Activated T-cell treated with anti-CD3 and anti-CD28 coated beads for 4 hours (primary cell): ENCODE measurements around the gene RELN.
"Not testable (repeated sequence)": the region's sequence is repeated elsewhere in the genome, so short reads cannot be mapped to it uniquely, and the experiment has no call there.

Experiments used
- DNase-seq: peaks from one replicate; pipeline ENCODE4 v3.0.0-alpha.2; 2020

RELN gene

DNA sequence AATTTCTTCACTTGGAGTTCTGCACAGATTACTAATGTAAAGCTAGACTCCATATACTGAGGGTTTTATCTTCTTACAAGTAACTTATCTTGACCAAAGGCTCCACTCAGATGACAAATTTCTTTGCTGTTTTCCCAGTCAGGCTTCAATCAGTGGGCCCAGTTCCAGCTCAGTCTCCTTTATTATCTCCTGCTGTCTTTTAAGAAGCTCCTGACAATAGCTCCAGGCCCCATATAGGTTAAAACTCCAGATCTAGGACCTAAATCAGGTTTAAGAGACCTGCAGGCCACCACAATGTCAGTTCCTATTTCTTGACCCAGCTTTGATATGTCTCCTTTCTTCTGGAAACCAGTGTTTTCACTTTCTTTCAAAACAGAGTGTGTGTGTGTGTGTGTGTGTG is 165.2 kb downstream of the RELN start:
- DNase-seq: no peak

DNA sequence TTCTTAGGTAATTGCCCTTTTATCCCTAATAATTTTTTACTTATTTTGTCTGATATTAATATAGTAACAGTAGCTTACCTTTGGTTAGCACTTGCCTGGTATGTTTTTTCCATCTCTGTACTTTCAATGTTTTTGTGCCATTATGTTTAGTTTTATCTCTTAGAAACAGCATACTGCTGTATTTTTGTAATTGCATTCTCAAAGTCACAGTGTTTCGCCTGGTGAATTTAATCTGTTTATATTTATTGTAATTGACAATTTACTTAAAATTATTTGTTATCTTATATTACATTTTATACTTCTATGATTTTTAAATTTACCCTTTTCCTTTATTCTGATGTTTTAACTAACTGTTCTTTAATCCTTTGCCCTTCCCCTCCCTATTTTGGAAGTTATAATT is 166.4 kb downstream of the RELN start:
- DNase-seq: no peak

DNA sequence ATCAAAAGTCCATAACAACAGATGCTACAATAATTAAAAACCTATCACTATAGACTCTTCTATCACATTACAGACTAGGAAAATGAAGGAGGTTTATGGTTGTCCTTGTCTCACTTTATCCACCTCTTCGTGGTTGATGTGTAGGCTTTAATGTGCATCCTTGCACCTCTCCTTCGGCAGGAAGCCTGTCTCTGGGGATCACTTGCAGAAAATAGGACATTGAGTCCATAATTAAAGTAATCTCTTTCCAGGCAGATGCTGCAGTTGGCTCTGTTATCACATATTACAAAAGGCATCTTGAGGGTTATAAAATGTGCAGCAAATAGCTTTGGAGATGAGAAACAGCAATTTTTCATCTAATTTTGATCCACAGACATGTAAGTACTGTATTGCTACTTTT is 168.4 kb downstream of the RELN start:
- DNase-seq: no peak

DNA sequence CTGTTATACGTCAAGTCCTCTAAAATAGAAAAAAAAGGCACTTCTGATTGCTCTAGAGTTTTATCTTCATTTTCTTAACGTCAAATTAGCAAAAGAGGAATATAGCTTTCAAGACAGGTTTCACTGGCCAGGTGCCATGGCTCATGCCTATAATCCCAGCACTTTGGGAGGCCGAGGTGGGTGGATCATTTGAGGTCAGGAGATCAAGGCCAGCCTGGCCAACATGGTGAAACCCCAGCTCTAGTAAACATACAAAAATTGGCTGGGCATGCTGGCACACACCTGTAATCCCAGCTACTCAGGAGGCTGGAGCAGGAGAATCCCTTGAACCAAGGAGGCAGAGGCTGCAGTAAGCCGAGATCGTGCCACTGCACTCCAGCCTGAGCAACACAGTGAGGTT is 173.5 kb downstream of the RELN start:
- not testable (repeated sequence) for DNase-seq

DNA sequence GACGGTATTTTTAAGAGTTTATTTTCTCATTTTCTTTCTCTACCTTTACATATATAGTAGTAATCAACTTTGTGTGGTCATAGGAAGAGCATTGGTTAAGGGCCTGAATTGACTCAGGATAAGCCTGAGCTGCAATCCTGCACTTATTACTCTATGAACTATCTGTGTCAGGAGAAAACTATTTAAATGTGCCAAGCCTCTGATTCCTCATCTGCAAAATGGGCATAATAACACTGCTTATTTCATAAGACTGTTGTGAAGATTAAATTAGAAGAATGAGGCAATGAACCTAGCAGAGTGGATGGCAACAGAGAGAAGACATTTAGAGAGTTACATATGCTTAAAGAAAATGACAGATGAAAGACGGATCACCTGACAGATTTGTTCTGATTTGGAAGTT is 175.5 kb downstream of the RELN start:
- DNase-seq: no peak

DNA sequence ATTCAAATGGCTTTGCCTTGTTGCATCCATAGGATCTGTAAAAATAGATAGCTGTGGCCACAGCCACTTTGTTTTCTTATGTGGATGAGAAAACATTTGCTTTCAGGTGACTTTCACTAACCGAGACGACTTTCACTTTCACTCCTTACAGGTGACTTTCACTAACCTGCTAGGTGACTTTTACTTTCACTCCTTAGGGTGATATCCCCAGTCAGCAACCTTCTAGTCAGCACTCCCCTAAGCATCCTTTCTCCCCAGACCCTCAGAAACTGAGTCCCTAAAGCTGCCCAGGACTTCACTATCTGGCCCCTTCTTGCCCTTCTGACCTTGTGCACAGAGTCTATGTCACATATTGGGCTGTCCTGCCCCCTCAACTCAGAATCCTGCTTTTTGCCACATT is 177.5 kb downstream of the RELN start:
- no peak for DNase-seq

DNA sequence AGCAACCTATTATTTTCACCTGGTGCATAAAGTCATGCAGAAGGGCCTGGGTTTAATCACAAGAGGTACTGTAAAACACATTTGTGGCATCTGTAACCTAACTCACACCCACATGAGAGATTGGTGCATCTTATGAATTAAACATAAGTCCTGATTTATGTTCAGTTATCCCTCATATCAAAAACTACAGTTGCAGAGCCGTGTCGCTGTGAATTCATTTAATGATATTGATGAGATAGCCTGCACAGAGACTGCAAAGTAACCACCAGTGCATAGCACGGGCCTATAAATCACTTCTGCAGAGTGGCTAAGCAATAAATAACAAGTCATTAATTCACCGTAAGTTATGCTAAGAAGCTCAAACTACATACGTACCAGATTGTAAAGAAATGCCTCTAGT is 178.2 kb downstream of the RELN start:
- DNase-seq: no peak

DNA sequence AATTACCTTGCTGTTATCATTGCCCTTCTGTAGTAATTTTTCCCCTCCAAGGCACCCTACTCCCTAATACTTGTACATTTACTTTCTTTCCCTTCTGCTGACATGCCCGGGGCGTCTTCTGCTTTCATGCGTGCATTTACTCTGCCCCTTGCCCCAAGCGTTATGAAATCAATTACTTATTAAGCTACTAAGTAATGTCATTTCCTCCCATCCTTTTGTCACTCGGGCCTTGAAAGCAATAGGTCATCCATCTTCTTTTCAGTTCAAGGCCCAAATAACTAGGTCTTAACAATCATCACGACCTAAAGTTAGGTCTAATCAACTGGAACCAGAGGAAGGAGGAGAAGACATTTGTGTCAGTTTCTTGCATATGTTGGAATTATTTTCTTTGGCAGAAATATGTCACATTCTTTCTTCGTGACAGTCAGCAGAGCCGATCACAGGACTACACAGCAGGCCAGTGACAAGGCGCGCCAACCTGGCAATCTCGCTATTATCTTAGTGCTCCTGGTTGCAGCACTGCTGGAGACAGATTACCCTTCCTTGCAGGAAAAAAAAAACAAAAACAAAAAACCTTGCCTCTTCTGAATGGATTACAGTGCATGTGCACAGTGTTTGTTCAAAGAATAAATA is 179.2 kb downstream of the RELN start:
- no peak for DNase-seq

DNA sequence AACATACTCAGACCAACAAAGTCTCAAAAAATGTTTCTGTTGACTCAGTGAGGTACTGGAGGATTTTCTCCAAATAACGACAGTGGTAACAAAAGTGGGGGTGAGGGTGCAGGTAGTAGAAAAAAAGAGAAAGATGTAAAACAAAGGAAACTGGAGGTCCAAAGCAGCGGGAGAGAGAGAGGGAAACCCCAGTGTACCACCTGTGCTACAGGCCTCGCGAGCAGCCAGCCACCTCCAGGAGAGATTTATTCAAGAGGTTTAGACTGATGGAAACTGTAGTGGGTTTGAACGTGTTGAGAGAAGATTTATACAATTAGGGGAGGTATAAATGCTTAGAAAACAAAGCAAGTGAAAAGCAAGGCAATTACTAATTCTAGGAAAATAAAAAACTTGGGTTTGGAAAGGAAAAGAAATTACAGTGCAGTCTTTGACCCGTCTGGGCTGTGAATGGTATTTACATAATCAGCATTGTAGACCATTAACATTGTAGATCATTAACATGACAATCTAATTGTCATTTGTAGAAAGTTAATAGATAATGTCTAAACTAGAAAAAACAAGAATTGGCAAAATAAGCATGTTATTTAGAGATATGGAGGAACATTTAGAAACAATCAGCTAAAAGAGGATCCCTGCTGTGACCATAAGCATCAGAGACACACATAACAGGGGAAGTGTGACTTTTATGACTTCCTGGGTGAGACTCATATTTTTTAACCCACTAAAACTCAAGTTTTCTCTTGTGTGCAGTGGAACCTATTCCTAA is 180.0 kb downstream of the RELN start:
- DNase-seq: no peak

DNA sequence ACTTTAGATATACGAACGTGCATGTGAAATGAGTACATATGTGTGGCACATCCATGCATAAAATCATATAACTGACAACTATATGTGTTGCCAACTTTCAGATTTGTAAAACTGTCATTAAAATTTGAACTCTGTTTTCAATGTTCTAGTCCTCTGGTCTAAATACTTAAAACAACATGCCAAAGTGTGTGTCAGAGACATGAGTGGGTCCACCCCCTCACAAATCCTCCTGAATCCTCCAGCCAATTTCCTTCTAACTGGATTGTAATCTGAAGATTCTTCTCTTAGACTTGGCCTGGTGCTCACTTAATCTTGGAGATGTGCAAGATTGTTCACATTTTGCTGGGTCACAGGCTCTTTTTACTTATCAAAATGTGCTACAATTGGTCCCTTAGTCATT is 184.1 kb downstream of the RELN start:
- no peak for DNase-seq

DNA sequence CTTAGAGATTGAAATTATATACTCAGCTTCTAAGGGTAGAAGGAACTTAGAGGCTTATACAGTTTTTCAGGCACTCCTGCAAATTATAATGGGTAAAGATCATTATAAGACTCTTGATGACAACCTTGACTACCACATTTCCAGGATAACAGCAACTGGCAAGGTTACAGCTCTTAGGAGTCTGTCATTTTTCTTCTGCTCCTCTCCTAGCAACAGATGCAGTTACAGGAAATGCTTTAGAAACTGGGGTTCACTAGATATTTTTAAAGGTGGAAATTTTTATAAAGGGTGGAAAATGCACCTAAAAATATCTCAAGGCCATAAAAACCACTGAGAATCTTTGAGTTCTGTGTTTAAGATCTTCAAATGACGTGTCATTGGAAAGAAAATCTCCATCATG is 185.8 kb downstream of the RELN start:
- DNase-seq: no peak

DNA sequence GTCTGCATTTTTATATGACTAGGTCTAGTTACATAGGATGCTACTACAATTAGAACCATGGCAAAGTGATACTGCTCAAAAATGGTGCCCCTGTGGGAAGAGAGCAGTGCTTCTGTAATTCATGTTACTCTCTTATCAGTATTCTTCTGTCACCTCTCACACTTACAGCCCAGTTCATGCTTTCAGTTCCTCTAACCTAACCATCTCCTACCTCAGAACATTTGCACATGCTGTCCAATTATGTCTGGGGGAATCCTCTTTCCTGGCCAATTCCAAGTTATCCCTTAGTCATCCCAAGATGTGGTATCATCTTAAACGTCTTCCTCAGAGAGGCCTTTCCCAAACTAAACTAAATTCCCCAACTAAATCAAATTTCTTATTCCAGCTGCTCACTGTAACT is 190.2 kb downstream of the RELN start:
- DNase-seq: no peak

DNA sequence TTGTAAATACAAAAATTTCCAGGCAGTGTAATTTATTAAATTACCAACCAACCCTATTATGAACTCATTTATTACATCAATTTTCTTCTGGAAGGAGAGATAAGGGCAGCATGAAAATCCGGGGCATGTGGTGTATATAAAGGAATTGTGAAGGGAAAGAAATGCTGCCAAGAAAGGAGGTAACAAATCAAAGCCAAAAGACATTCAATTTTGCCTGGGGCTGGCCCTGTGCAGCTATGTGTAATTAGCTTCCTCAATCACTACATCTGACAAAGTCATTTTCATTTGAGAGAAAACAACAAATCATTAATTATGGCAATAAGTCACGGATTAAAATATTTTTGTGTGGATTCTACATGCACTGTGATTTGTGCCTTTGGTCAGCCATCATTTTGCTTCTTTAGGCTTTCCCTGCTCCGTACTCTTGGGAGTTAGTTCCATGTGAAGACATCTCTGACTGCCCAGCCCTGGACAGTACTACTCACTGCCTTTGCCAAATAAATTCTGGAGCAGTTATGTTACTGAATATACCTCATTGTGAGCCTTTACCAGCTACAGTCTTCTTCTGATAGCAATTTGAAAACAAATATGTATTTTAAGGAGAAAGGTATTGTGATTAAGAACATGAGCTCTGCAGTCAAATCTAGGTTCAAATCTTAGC is 191.7 kb downstream of the RELN start:
- no peak for DNase-seq

DNA sequence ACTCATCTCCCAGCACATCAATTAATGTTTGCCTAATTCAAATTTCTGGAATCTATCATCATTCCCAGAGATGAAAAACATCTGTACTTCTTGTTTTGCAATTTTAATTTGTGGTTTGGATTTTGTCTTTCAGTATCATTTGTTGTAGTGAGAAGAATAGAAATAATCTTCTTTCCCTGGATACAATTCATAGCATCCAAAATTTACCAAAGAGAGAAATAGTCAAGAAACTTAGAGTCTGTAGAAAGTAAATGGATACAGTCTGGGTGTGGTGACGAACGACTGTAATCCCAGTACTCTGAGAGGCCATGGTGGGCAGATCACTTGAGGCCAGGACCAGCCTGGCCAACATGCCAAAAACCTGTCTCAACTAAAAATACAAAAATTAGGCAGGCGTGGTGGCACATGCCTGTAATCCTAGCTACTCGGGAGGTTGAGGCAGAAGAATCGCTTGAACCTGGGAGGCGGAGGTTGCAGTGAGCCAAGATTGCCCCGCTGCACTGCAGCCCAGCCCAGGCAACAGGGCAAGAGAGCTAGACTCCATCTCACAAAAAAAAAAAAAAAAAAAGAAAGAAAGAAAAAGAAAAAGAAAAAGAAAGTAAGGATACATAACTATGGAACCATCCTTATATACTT is 193.0 kb downstream of the RELN start:
- no peak for DNase-seq

DNA sequence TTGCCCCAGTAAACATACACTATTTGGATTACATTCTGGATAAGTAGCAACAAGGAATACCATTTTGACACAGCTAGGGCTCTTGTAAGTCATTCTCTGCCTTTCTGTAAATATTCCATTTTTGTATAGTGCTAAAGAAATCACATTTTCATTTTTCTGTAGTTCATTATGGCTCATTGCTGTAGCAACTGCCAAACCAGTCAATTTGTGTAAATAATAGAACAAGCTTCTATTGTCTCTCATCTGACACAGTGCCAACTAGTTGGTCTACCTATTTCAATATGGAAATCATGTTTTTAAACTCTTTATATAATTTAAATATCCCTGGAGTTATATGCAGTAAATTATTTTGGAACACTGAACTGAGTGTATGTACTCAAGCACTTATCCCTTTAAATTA is 193.7 kb downstream of the RELN start:
- no peak for DNase-seq

DNA sequence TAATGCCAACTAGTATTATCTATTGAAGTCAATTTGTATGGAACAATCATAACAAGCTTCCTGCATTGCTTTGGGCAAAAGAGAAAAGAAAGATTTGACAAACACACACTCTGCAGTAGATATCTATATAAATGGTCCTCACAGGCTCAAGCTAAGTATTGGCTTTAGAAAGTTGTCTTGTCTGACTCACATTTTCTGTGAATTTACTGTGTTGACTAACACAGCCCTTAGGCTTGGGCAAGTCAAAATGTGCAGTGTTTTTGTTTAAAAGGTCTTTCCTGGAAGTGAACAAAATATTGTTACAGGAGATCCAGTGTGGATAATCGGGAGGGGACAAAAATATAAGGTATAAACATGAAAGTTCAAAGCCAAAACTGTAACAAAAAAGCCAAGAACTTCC is 194.4 kb downstream of the RELN start:
- DNase-seq: no peak

DNA sequence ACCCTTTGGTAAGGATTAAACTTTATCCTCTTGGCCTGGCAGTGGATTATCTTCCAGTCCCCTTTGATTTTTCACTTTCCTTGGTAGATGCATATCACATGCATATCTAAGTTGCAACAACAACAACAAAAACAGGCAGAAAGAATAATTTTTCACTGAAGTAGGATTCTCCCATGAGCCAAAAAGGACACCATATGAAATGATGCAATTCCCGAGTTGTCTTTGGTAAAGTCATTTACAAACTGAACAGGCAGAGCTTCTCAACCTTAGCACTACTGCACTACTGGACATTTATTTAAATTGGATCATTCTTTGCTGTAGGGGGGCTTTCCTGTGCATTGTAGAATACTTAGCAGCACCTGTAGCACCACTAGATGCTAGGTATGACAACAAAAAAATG is 195.0 kb downstream of the RELN start:
- DNase-seq: no peak

DNA sequence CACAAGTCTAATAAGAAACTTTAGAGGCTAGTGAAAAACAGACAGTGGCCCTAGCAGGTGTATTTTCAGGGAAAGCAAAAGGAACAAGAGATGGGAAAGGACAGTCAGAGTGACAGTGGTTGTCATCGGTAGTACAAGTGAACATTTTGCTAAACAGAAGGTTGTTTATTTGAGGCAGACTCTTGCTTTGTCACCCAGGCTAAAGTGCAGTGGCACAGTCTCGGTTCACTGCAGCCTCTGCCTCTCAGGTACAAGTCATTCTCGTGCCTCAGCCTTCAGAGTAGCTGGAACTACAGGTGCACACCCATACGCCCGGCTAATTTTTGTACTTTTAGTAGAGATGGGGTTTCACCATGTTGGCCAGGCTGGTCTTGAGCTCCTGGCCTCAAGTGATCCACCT is 195.8 kb downstream of the RELN start:
- DNase-seq: no peak

DNA sequence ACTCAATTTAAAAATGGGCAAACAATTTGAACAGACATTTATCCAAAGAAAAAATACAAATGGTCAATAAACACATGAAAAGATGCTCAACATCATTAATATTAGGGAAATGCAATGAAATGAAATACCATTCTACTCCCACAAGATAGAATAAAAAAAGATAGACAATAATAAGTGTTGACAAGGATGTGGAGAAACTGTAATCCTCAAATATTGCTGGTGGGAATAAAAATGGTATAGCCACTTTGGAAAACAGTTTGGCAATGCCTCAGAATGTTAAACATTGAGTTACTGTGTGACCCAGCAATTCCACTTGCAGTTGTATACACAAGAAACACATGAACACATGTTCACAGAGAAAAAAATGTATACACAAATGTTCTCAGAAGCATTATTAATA is 197.6 kb downstream of the RELN start:
- DNase-seq: no peak

DNA sequence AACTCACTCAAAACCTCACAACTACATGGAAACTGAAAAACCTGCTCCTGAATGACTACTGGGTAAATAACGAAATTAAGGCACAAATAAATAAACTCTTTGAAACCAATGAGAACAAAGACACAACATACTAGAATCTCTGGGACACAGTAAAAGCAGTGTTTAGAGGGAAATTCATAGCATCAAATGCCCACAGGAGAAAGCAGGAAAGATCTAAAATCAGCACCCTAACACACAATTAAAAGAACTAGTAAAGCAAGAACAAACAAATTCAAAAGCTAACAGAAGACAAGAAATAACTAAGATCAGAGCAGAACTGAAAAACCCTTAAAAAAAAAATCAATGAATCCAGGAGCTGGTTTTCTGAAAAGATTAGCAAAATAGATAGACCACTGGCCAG is 202.4 kb downstream of the RELN start:
- DNase-seq: not testable (repeated sequence)

DNA sequence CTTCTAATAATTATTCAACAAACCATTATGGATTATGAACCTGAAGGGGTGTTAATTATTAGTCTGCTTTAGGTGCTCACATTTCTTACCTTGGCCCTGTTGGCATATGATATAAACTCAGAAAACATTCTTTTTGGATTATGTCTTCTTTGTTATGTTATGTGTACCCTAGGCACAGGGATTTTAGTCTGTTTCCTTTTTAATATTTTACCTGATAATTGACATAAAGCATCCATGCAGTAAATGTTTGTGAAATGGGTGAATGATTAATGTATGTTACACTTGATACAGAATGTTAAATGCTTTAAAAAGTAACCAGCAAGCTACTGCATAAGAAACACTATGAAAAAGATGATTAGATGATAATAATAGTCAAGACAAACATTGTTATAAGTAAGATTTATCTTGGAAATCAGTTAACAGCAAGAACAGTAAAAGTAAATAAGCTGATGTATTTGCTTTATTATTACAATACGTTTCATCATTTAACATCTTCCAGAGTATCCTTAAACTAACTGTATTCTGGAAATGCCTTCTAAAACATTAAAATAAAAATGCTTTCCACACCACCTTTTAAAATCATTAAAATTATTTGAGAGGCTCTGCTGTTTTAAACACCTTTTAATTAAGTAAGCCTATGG is 204.7 kb downstream of the RELN start:
- no peak for DNase-seq

DNA sequence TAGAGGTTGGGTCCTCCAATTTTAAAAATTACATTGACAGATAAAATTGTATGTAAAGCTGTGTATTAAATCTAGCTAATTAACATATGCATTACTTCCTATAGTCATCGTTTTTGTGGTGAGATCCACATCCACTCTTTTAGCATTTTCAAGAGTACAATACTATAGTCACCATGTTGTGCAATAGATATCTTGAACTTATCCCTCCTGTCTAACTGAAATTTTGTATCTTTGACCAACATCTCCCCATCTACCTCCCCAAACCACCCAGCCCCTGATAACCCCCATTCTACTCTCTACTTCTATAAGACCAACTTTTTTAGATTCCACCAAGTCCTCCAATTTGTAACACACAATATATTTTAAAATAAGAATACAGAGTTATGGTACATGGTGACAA is 208.0 kb downstream of the RELN start:
- DNase-seq: no peak

DNA sequence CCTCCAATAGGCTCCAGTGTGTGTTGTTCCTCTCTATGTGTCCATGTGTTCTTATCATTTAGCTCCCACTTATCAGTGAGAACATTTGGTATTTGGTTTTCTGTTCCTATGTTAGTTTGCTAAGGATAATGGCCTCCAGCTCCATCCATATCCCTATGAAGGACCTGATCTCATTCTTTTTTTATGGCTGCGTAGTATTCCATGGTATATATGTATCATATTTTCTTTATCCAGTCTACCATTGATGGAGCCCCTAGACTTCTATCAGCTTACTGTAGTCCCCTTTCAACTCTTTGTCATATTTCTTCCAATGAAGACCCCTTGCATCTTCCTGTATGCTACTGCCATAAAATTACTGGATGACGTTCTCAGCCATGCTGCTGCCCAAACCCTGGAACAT is 208.9 kb downstream of the RELN start:
- not testable (repeated sequence) for DNase-seq
